ENCODE data around the gene MEP1A. TPM values are rescaled to one million over a fixed set of nuclear protein-coding genes. Genes with fewer than 3 reads are reported as not detected.
A peak's percentile ranks its signal among the peaks of the same experiment; 100 is the strongest.
"Not testable (repeated sequence)": the region's sequence is repeated elsewhere in the genome, so short reads cannot be mapped to it uniquely, and the experiment has no call there.

Gene MEP1A
- total and polyA plus RNA-seq, 9 donors: 0.04 to 24.9 (median 0.16) TPM; not detected in 3

- not testable (repeated sequence) for H3K27me3 ChIP-seq (ENCODE audit: control insufficient read depth, insufficient read depth, low read length); H3K9me3 ChIP-seq (replicated peaks; ENCODE audit: control insufficient read depth, low read depth, low read length); H3K27ac ChIP-seq (ENCODE audit: low read length); H3K36me3 ChIP-seq (ENCODE audit: control insufficient read depth, insufficient read depth, low read length); DNase-seq; H3K4me3 ChIP-seq (ENCODE audit: low read length); H3K4me1 ChIP-seq (ENCODE audit: control insufficient read depth, insufficient read depth, low read length)
- WGBS (ENCODE audit: insufficient coverage): 89% methylated on average over 14 of the region's 24 CpGs
Observed at GRCh38 chr6:46774736-46775135, 18.5 kb upstream of the MEP1A start.

DNA sequence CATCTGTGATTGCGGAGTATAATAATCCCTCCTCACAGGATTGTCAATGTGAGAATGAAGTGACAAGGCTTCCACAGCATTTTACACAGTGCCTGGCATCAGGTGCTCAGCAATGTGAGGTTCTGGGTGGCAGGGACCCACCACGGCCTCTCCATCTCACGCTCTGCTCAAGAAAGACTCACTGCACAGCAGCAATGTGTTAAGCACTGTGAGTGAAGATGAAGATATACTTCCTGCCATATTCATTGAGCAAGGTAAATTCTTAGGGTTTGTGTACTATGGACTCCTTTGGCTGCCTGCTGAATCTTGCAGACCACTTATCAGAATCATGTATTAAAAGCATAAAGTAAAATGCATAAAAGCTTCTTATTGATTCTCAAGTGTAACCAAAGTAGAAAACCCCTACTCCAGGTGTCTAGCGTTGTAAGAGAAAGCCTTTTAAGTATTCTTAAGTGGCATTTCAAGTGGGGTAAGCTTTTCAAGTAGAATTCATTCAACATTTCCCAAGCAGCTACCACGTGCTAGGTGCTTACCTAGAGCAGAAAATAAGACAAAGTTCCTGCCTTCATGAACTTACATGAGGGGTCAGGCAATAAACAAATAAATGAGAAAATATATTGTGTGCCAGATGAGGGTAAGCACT is 17.0 kb upstream of the MEP1A start:
- Histone ChIP-seq H3K27ac (ENCODE audit: low read length) (no peak overlapping the region), H3K9me3 (replicated peaks; ENCODE audit: control insufficient read depth, low read depth, low read length) (no peaks in the 10 kb centered on the region), H3K4me1 (ENCODE audit: control insufficient read depth, insufficient read depth, low read length) (no peaks in the 10 kb centered on the region), H3K4me3 (ENCODE audit: low read length) (no peak overlapping the region), H3K27me3 (ENCODE audit: control insufficient read depth, insufficient read depth, low read length) (no peaks in the 10 kb centered on the region), H3K36me3 (ENCODE audit: control insufficient read depth, insufficient read depth, low read length) (no peaks in the 10 kb centered on the region)
- no CpG with 5 or more reads among the region's 5 CpGs for WGBS (ENCODE audit: insufficient coverage)
- no peak for DNase-seq

GRCh38 chr6:46777476-46778346 is 15.5 kb upstream of the MEP1A start:
- Histone ChIP-seq H3K4me1 (ENCODE audit: control insufficient read depth, insufficient read depth, low read length) (no peaks in the 10 kb centered on the region), H3K36me3 (ENCODE audit: control insufficient read depth, insufficient read depth, low read length) (no peaks in the 10 kb centered on the region), H3K9me3 (replicated peaks; ENCODE audit: control insufficient read depth, low read depth, low read length) (no peaks in the 10 kb centered on the region), H3K4me3 (ENCODE audit: low read length) (no peak overlapping the region), H3K27me3 (ENCODE audit: control insufficient read depth, insufficient read depth, low read length) (no peaks in the 10 kb centered on the region), H3K27ac (ENCODE audit: low read length) (no peak overlapping the region)
- no peak for DNase-seq
- WGBS (ENCODE audit: insufficient coverage): 82% methylated on average over 5 of the region's 12 CpGs

DNA sequence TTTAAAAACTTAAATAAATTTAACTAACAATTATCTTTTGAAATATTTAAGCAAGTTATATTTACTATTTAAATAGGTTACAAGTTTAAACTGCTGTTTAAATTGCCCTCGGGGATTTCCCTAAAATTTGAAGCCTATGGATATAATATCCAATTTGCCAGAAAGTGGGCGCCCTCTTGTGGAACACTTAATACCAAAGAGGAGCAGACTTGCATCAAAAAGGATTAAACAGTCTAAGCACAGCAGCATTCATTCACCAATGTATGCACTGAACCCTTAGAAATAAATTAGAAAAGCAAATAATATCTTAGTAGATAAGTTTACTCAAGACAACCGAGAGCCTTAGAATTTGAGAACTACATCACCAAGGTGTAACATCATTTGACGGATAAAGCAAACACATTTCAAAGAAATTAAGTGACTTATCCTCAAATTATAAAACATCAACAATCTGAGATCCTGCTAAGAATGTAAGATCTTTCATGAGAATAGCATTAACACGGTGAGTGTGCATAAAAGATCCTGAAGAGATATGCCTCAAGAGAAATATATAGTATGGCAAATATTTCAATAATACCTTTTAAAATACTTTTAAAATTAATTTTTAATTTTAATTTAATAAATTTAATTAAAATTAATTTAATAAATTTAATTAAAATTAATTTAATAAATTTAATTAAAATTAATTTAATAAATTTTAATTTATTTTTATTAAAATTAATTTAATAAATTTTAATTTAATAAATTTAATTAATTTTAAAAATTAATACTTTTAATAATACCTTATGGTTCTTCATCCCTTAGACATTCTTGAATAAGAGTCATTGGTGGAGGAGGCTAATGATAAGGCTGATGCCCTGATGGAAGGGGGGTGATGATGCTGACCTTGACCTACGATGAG is 11.5 kb upstream of the MEP1A start:
- no peaks in the 10 kb centered on the region for H3K36me3 ChIP-seq (ENCODE audit: control insufficient read depth, insufficient read depth, low read length)
- no peaks in the 10 kb centered on the region for H3K27me3 ChIP-seq (ENCODE audit: control insufficient read depth, insufficient read depth, low read length)
- H3K27ac ChIP-seq (ENCODE audit: low read length): no peak overlapping the region
- WGBS (ENCODE audit: insufficient coverage): 79% methylated on average over 1 of the region's 6 CpGs
- H3K4me3 ChIP-seq (ENCODE audit: low read length): no peak overlapping the region
- peak; percentile 86 for DNase-seq
- no peaks in the 10 kb centered on the region for H3K9me3 ChIP-seq (replicated peaks; ENCODE audit: control insufficient read depth, low read depth, low read length)
- H3K4me1 ChIP-seq (ENCODE audit: control insufficient read depth, insufficient read depth, low read length): no peaks in the 10 kb centered on the region

- Histone ChIP-seq H3K4me3 (ENCODE audit: low read length) (no peak overlapping the region), H3K36me3 (ENCODE audit: control insufficient read depth, insufficient read depth, low read length) (no peaks in the 10 kb centered on the region)
- WGBS (ENCODE audit: insufficient coverage): no CpG with 5 or more reads among the region's 1 CpG
Observed at GRCh38 chr6:46784535-46784934, 8.7 kb upstream of the MEP1A start.

DNA sequence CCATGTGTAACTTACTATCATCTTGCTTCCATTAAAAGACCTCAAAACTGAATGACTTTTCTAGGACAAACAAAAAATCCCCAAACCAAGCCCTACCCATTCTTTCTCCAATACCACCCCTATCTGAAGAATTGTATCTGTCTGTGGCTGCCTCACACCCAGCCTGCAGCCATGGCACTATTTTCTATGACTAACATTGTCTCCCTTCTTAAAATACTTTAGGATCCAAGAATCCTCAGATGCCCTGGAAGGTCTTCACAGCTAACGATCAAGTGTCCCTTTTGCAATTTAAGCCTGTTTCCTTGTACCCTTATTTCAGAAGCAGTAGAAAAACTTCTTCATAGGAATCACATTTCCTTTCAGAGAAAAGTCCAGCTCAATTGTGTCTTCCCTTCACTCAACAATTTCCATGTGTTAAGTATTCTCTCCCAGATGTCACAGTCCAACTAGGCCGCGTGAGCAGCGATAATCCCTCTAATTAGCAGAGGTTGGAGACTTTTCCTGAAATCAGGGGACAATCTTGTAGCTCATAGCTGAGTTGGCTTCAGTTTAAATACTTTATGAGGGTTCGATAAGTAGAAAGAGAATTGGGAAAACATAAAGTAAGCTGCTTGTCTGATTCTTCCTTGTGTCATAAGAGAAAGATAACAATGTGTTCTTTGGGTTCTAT is 5.2 kb upstream of the MEP1A start:
- Histone ChIP-seq H3K4me1 (ENCODE audit: control insufficient read depth, insufficient read depth, low read length) (no peaks in the 10 kb centered on the region), H3K4me3 (ENCODE audit: low read length) (no peak overlapping the region), H3K36me3 (ENCODE audit: control insufficient read depth, insufficient read depth, low read length) (no peaks in the 10 kb centered on the region), H3K9me3 (replicated peaks; ENCODE audit: control insufficient read depth, low read depth, low read length) (no peaks in the 10 kb centered on the region), H3K27me3 (ENCODE audit: control insufficient read depth, insufficient read depth, low read length) (no peaks in the 10 kb centered on the region), H3K27ac (ENCODE audit: low read length) (no peak overlapping the region)
- WGBS (ENCODE audit: insufficient coverage): 75% methylated on average over 2 of the region's 5 CpGs
- DNase-seq: no peak

More at GRCh38 chr6:46784535-46784934, 8.7 kb upstream of the MEP1A start:
- H3K4me1 ChIP-seq (ENCODE audit: control insufficient read depth, insufficient read depth, low read length): no peaks in the 10 kb centered on the region
- DNase-seq: no peak
- H3K27ac ChIP-seq (ENCODE audit: low read length): no peak overlapping the region
- H3K27me3 ChIP-seq (ENCODE audit: control insufficient read depth, insufficient read depth, low read length): no peaks in the 10 kb centered on the region
- no peaks in the 10 kb centered on the region for H3K9me3 ChIP-seq (replicated peaks; ENCODE audit: control insufficient read depth, low read depth, low read length)

GRCh38 chr6:46788791-46789190 is 4.4 kb upstream of the MEP1A start:
- WGBS (ENCODE audit: insufficient coverage): 71% methylated on average over 1 of the region's 3 CpGs
- H3K4me3 ChIP-seq (ENCODE audit: low read length): no peak overlapping the region

GRCh38 chr6:46789434-46790354 is 3.5 kb upstream of the MEP1A start:
- no CpG with 5 or more reads among the region's 4 CpGs for WGBS (ENCODE audit: insufficient coverage)

More at GRCh38 chr6:46788791-46789190, 4.4 kb upstream of the MEP1A start:
- DNase-seq: no peak
- Histone ChIP-seq H3K9me3 (replicated peaks; ENCODE audit: control insufficient read depth, low read depth, low read length) (no peaks in the 10 kb centered on the region), H3K27ac (ENCODE audit: low read length) (no peak overlapping the region), H3K4me1 (ENCODE audit: control insufficient read depth, insufficient read depth, low read length) (no peaks in the 10 kb centered on the region), H3K36me3 (ENCODE audit: control insufficient read depth, insufficient read depth, low read length) (no peaks in the 10 kb centered on the region), H3K27me3 (ENCODE audit: control insufficient read depth, insufficient read depth, low read length) (no peaks in the 10 kb centered on the region)

DNA sequence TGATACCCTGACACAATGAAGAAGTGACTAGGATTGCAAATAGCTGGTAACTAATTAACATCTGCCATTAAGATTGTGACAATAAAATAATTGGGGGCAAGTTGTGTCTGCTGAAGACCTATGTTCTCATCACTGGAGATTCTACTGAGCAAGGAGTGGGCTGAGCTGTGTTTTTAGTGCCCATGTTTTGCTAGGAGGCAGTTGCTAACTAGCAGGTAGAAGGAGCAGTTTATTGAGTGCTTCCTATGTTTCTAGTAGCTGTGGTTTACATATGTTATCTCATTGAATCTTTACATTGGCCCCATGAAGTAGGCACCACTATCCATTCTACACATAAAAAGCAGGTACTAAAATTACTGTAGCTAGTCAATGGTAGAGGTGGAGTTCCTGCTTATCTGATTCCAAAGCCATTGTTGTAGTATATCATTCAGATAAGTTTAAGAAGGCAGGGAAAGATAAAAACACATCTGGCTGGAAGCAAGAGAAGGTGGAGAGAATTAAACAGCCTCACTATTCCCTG is 2.8 kb upstream of the MEP1A start:
- Histone ChIP-seq H3K4me3 (ENCODE audit: low read length) (no peak overlapping the region), H3K27ac (ENCODE audit: low read length) (no peak overlapping the region), H3K36me3 (ENCODE audit: control insufficient read depth, insufficient read depth, low read length) (no peaks in the 10 kb centered on the region), H3K27me3 (ENCODE audit: control insufficient read depth, insufficient read depth, low read length) (no peaks in the 10 kb centered on the region), H3K9me3 (replicated peaks; ENCODE audit: control insufficient read depth, low read depth, low read length) (no peaks in the 10 kb centered on the region), H3K4me1 (ENCODE audit: control insufficient read depth, insufficient read depth, low read length) (no peaks in the 10 kb centered on the region)
- DNase-seq: no peak

More at GRCh38 chr6:46789434-46790354, 3.5 kb upstream of the MEP1A start:
- Histone ChIP-seq H3K4me3 (ENCODE audit: low read length) (no peak overlapping the region), H3K9me3 (replicated peaks; ENCODE audit: control insufficient read depth, low read depth, low read length) (no peaks in the 10 kb centered on the region), H3K27ac (ENCODE audit: low read length) (no peak overlapping the region), H3K27me3 (ENCODE audit: control insufficient read depth, insufficient read depth, low read length) (no peaks in the 10 kb centered on the region), H3K4me1 (ENCODE audit: control insufficient read depth, insufficient read depth, low read length) (no peaks in the 10 kb centered on the region), H3K36me3 (ENCODE audit: control insufficient read depth, insufficient read depth, low read length) (no peaks in the 10 kb centered on the region)
- no peak for DNase-seq
